Skeletal muscle tissue (tissue), 4 donors: ENCODE measurements around the gene OSBPL10. TPM values are rescaled to one million over a fixed set of nuclear protein-coding genes. Genes with fewer than 3 reads are reported as not detected.
"Not testable (repeated sequence)": the region's sequence is repeated elsewhere in the genome, so short reads cannot be mapped to it uniquely, and the experiment has no call there.

Experiments
- H3K27ac ChIP-seq: one replicate; pipeline ENCODE4 v1.7.0; 2013; ENCODE audit warnings: mild to moderate bottlenecking, low read depth, low read length, inconsistent platforms
- H3K27me3 ChIP-seq, 3 donors: one replicate each; pipeline ENCODE4 v1.7.0; 2013; ENCODE audit warnings: low read length in 3 of 3; ENCODE audit not compliant: control insufficient read depth in 3 of 3, insufficient read depth in 3 of 3
- H3K36me3 ChIP-seq, 3 donors: one replicate each; pipeline ENCODE4 v1.7.0; 2013; ENCODE audit warnings: low read length in 3 of 3; ENCODE audit not compliant: control insufficient read depth in 3 of 3, insufficient read depth in 3 of 3
- H3K4me1 ChIP-seq, 3 donors: one replicate each; pipeline ENCODE4 v1.7.0; 2013; ENCODE audit warnings: low read length in 3 of 3, mild to moderate bottlenecking in 3 of 3; ENCODE audit not compliant: control insufficient read depth in 3 of 3, insufficient read depth in 3 of 3
- H3K4me3 ChIP-seq, 3 donors: one replicate each; pipeline ENCODE4 v1.7.0; 2013; ENCODE audit warnings: low read length in 3 of 3
- H3K9ac ChIP-seq, 3 donors: one replicate each; pipeline ENCODE4 v1.7.0; 2013; ENCODE audit warnings: low read length in 3 of 3, mild to moderate bottlenecking in 3 of 3, moderate library complexity in 2 of 3, low read depth in 1 of 3
- H3K9me3 ChIP-seq, 3 donors: one replicate each; pipeline ENCODE4 v1.7.0; 2013; ENCODE audit warnings: low read length in 3 of 3; ENCODE audit not compliant: control insufficient read depth in 3 of 3
- total RNA-seq: library from RNA; depleted of rRNA; stranded (reverse); fragments of >200 nt; gene quantifications from one replicate; pipeline ENCODE4 v1.2.3, GENCODE V29; 2014
- donor health status: Osteomylitis.

The OSBPL10 gene
- total RNA-seq, 1 donor from 2014 or later, result 6.8 TPM

DNA sequence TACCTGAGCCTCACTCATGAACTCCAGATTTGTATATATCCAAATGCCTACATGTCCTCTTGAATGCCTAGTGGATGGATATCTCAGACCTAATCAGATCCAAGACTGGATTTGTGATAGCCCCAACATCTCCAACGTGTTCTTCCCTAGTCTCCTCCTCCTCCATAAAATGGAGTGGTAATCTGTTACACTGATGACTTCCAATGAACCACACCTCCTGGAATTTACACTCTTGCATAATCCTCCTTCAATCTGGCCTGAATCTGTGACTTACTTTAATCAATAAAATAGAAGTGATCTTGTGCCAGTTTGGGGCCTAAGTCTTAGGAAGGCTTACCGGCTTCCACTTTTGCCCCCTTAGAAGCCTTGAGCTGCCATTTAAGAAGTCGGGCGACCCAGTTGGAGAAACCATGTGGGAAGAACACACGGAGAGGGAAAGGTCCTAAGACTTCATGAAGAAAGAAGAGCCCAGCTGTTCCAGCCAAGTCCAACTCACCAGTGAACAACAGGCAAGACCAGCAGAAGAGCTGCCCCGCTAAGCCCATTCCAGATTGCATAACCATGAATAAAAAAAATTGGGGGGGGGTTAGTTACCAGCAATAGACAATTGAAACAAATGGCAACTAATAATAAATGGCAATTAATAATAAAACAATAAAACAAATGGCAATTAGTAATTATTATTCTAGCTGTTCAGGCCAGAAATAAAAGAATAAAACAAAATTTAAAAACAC lies 284.1 kb downstream of the OSBPL10 start:
- no peak overlapping the region for H3K27ac ChIP-seq
- no peaks in the 10 kb centered on the region for H3K4me1 ChIP-seq
- peaks cover 0 to 3% (median 0%) of the 10 kb centered on the region in 3 donors for H3K36me3 ChIP-seq
- H3K9me3 ChIP-seq, result no peaks in the 10 kb centered on the region
- H3K27me3 ChIP-seq, result no peaks in the 10 kb centered on the region
- no peak overlapping the region for H3K4me3 ChIP-seq
- H3K9ac ChIP-seq, result no peak overlapping the region

DNA sequence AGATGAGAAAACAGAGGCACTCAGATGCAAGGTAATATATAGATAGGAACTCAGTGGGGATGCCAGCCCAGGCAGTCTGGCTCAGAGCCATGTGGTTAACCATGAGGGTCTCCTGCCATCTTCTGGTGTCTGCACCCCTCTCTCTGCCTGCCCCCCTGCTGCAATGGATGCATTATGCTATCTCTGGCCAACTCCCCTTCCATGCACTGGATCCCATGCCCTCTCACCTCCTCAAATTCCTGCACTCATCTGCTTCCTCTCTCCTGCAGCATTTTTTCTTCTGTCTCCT lies 285.1 kb downstream of the OSBPL10 start:
- H3K27ac ChIP-seq, result no peak overlapping the region
- H3K4me1 ChIP-seq, result no peaks in the 10 kb centered on the region
- H3K9me3 ChIP-seq, result no peaks in the 10 kb centered on the region
- no peaks in the 10 kb centered on the region for H3K36me3 ChIP-seq
- no peak overlapping the region for H3K4me3 ChIP-seq
- no peak overlapping the region for H3K9ac ChIP-seq
- no peaks in the 10 kb centered on the region for H3K27me3 ChIP-seq

DNA sequence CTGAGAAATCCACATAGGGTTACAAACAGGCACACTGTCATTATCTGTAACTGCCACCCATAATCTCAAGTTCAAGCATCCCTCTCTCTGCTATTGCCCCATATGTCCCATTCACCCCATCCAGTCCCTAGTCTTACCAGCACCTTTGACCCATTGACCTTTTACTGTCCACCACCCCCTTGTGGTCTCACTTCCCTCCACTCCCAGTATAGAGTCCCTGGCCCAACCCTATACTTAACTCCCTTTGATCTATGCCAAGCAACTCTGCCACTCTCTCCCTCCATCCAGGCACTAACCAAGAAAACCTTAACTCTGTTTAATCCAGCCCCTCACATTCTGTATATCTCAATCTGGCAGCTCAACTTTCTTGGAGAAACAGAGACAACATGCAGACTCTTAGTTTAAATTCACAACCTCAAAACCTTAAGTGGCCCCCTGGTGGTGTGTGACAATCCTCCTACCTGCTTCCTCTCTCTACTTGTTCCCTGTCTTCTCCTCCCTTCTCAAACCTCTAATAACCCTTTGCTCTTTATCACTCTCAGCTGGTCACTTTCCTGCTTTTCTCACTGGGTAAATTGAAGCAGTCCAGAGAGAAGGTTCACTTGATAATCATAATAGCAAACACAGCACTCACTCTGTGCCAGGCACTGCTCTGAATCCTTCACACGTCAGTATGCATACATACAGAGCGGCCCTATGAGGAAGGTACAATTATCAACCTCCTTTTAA lies 285.6 kb downstream of the OSBPL10 start:
- Histone ChIP-seq H3K36me3 (no peaks in the 10 kb centered on the region), H3K9me3 (no peaks in the 10 kb centered on the region), H3K4me3 (no peak overlapping the region), H3K27ac (no peak overlapping the region), H3K9ac (no peak overlapping the region), H3K4me1 (no peaks in the 10 kb centered on the region), H3K27me3 (no peaks in the 10 kb centered on the region)

DNA sequence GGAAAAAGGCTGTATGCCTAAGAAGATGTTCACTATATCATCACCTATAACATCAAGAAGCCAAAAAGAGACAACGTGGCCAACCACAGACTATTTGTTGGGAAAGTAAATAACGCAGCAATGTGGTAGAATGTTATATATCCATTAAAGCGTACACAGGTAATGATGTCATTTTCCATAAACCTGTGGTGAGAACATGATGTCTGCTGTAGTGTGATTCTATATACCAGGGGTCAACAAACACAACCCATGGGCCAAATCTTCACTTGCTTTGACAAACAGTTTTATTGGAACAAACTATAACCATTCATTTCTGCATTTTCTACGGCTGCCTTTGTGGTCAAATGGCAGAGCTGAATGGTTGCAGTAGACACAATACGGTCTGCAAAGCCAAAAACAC lies 287.7 kb downstream of the OSBPL10 start:
- H3K27me3 ChIP-seq, result no peaks in the 10 kb centered on the region
- no peak overlapping the region for H3K27ac ChIP-seq
- no peak overlapping the region for H3K9ac ChIP-seq
- H3K9me3 ChIP-seq, result no peaks in the 10 kb centered on the region
- H3K36me3 ChIP-seq, result no peaks in the 10 kb centered on the region
- H3K4me3 ChIP-seq, result no peak overlapping the region
- no peaks in the 10 kb centered on the region for H3K4me1 ChIP-seq

DNA sequence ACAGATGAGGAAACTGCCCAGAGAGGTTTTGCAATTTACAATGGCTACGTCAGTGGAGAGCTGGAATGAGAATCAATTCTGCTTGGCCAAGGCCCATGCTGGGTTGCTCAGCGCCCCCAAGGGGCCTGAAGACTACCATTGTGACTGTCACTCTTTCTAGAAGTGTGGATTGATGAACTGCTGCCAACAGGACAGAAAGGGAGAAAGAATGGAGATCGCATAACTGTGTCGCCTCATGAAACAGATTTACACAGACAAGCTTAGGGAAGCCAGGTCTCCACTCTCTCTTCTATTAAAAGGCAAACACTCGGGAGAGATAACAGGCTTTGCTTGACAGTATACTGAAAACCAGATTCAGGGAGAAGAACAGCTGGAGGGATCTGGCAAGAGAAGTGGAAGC lies 288.3 kb downstream of the OSBPL10 start:
- no peak overlapping the region for H3K4me3 ChIP-seq
- no peak overlapping the region for H3K27ac ChIP-seq
- H3K27me3 ChIP-seq, result no peaks in the 10 kb centered on the region
- no peak overlapping the region for H3K9ac ChIP-seq
- no peaks in the 10 kb centered on the region for H3K9me3 ChIP-seq
- H3K36me3 ChIP-seq, result no peaks in the 10 kb centered on the region
- no peaks in the 10 kb centered on the region for H3K4me1 ChIP-seq

DNA sequence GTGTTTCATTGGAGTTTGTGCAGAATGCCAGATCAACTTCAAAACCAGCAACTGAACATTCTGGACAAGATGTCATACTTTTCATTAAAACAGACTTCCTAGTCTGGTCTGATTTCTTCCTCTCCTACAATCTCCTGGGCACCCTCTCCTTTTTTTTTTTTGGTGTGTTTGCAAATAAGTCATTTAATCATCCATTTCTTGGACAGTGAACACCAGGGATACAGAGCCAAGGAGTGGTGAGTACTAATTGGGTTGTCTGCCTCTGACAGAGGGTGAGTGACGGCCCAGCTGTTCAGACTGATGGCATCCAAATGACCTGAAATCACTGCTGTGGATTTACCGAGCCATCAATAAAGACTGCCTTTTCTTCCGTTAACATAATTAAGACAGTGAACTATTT lies 290.3 kb downstream of the OSBPL10 start:
- H3K9me3 ChIP-seq, result no peaks in the 10 kb centered on the region

DNA sequence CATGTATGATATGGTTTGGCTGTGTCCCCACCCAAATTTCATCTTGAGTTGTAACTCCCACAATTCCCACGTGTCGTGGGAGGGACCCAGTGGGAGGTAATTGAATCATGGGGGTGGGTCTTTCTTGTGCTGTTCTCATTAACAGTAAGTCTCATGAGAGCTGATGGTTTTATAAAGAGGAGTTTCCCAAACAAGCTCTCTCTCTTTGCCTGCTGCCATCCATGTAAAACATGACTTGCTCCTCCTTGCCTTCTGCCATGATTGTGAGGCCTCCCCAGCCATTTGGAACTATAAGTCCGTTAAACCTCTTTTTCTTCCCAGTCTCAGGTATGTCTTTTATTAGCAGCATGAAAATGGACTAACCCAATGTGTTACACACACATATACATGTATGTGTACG lies 291.5 kb downstream of the OSBPL10 start:
- H3K27ac ChIP-seq, H3K4me1 ChIP-seq, H3K9me3 ChIP-seq: not testable (repeated sequence)

More for the DNA sequence above, 290.3 kb downstream of the OSBPL10 start:
- no peaks in the 10 kb centered on the region for H3K27me3 ChIP-seq
- H3K9ac ChIP-seq, result no peak overlapping the region
- no peak overlapping the region for H3K4me3 ChIP-seq
- H3K27ac ChIP-seq, result no peak overlapping the region
- H3K4me1 ChIP-seq, result no peaks in the 10 kb centered on the region
- no peaks in the 10 kb centered on the region for H3K36me3 ChIP-seq

DNA sequence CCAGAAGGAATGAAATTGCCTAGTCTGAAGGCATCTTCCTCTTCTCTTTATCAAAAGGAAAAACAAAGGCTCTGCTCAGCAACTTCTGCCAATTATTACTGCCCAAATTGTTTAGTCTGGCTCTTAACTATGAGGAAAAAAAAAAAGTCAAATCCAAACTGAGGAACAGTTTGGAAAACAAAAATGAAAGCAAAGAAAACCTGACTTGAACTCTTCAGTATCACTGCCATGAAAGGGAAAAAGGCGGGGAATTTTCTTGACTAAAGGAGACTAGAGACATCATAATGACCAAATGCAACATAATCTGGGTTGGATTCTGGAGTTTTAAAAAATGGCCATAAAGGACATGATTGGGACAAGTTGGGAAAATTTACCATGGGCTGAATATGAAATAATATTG lies 292.1 kb downstream of the OSBPL10 start:
- Histone ChIP-seq H3K36me3 (no peaks in the 10 kb centered on the region), H3K4me3 (no peak overlapping the region), H3K27ac (no peak overlapping the region), H3K9me3 (no peaks in the 10 kb centered on the region), H3K9ac (no peak overlapping the region), H3K4me1 (no peaks in the 10 kb centered on the region), H3K27me3 (no peaks in the 10 kb centered on the region)

More for the DNA sequence above, 291.5 kb downstream of the OSBPL10 start:
- H3K4me3 ChIP-seq, H3K27me3 ChIP-seq, H3K9ac ChIP-seq, H3K36me3 ChIP-seq: not testable (repeated sequence)

DNA sequence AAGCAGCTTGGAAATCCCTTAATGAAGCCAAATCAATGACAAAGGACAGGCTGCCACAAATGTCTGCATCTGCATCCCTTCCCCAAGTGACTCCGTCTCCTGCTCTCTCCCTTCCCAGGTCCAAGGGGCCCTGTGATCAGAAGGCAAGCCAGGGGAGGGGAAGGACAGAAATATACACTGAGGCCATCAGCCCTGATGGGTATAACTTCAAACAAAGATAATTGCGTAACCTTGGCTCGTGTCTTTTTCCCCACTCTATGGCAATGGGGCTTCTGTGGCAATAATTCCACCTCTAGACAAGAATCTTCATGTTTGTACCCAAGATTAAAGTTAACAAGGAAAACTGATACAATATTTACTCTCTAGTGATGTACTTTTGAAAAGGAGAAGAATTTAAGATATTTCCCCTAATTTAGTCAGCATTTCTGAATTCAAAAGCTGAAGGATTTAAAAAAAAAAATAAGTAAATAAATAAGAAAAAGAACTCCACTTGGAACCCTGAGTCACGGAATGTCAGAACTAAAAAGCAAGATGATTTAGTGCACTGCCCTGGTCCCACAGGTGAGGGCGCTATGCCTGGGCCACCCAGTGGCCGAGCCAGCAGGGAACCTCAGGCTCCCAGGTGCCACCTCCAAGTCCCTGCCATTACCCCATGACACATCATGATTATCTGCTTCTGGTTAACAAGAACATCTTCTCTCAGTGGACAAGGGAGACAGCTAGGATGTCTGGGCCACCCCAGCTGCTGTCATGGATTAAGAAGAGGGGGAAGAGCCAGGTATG lies 293.9 kb downstream of the OSBPL10 start:
- H3K4me3 ChIP-seq, result no peak overlapping the region
- no peaks in the 10 kb centered on the region for H3K27me3 ChIP-seq
- H3K9ac ChIP-seq, result no peak overlapping the region
- peaks cover 0 to 4% (median 4%) of the 10 kb centered on the region in 3 donors for H3K36me3 ChIP-seq
- no peak overlapping the region for H3K27ac ChIP-seq
- no peaks in the 10 kb centered on the region for H3K4me1 ChIP-seq
- H3K9me3 ChIP-seq, result no peaks in the 10 kb centered on the region
